SKM-1 (cell line): ENCODE measurements around the gene C3.
"Not testable (repeated sequence)": the region's sequence is repeated elsewhere in the genome, so short reads cannot be mapped to it uniquely, and the experiment has no call there.

ENCODE experiments used
- DNase-seq: peaks from one replicate; lab custom pipeline; 2025; ENCODE audit not compliant: unreplicated experiment; lab: John Stamatoyannopoulos, UW

C3 gene

GRCh38 chr19:6713773-6714692 is 6.4 kb downstream of the C3 start:
- DNase-seq = no peak

- no peak for DNase-seq
These were observed 7.5 kb downstream of the C3 start for GRCh38 chr19:6712692-6713670.

- no peak for DNase-seq
These were observed 8.2 kb downstream of the C3 start for GRCh38 chr19:6712231-6712630.

- no peak for DNase-seq
These were observed 8.8 kb downstream of the C3 start for GRCh38 chr19:6711605-6712004.

GRCh38 chr19:6711078-6711361 is 9.4 kb downstream of the C3 start:
- DNase-seq = no peak

- no peak for DNase-seq
These were observed 10.0 kb downstream of the C3 start for GRCh38 chr19:6710273-6711077.

- DNase-seq = no peak
These were observed 10.9 kb downstream of the C3 start for GRCh38 chr19:6709549-6709948.

- not testable (repeated sequence) for DNase-seq
These were observed 11.5 kb downstream of the C3 start for GRCh38 chr19:6708913-6709312.

- DNase-seq = no peak
These were observed 12.1 kb downstream of the C3 start for GRCh38 chr19:6708346-6708745.

GRCh38 chr19:6707658-6708018 is 12.8 kb downstream of the C3 start:
- no peak for DNase-seq

GRCh38 chr19:6707011-6707657 is 13.3 kb downstream of the C3 start:
- no peak for DNase-seq

GRCh38 chr19:6706633-6706958 is 13.9 kb downstream of the C3 start:
- DNase-seq = no peak

GRCh38 chr19:6705931-6706632 is 14.4 kb downstream of the C3 start:
- DNase-seq = no peak

GRCh38 chr19:6700586-6701316 is 19.7 kb downstream of the C3 start:
- DNase-seq = no peak

GRCh38 chr19:6699935-6700334 is 20.5 kb downstream of the C3 start:
- no peak for DNase-seq

GRCh38 chr19:6697291-6697690 is 23.2 kb downstream of the C3 start:
- DNase-seq = no peak

GRCh38 chr19:6696239-6696820 is 24.1 kb downstream of the C3 start:
- no peak for DNase-seq

- DNase-seq = no peak
These were observed 26.2 kb downstream of the C3 start for GRCh38 chr19:6694147-6694815.

GRCh38 chr19:6693681-6694080 is 26.8 kb downstream of the C3 start:
- DNase-seq = no peak
